Left renal cortex interstitium (tissue), 4 donors: ENCODE measurements around the gene CBFB. TPM values are rescaled to one million over a fixed set of nuclear protein-coding genes. Genes with fewer than 3 reads are reported as not detected.

Source experiments
- DNase-seq, 4 donors: peaks; one replicate each; pipeline ENCODE4 v3.0.0-alpha.2; 2013; ENCODE audit warnings: low read depth in 4 of 4, low spot score in 2 of 4, missing footprints in 1 of 4
- polyA plus RNA-seq, 4 donors: library from polyadenylated mRNA; unstranded; fragments of 120-200 nt; gene quantifications; one replicate each; pipeline ENCODE4 v1.2.1, GENCODE V29; 2013; ENCODE audit not compliant: insufficient read length in 4 of 4

CBFB gene
- polyA plus RNA-seq, 4 donors: 62.3 to 77.1 (median 65.0) TPM

GRCh38 chr16:67089101-67089500 is 60.2 kb downstream of the CBFB start:
- DNase-seq: no peak

- DNase-seq: no peak
Measured at GRCh38 chr16:67091906-67092566, 63.1 kb downstream of the CBFB start.

GRCh38 chr16:67093098-67093726 is 64.3 kb downstream of the CBFB start:
- no peak for DNase-seq

GRCh38 chr16:67098599-67098998 is 69.7 kb downstream of the CBFB start:
- no peak for DNase-seq

GRCh38 chr16:67100569-67101310 is 71.8 kb downstream of the CBFB start:
- DNase-seq: no peak

GRCh38 chr16:67101311-67102082 is 72.5 kb downstream of the CBFB start:
- DNase-seq: no peak

- no peak for DNase-seq
Measured at GRCh38 chr16:67104061-67104460, 75.1 kb downstream of the CBFB start.

- no peak for DNase-seq
Measured at GRCh38 chr16:67104845-67105244, 75.9 kb downstream of the CBFB start.

- DNase-seq: no peak
Measured at GRCh38 chr16:67105246-67105645, 76.3 kb downstream of the CBFB start.

- no peak for DNase-seq
Measured at GRCh38 chr16:67105881-67106280, 76.9 kb downstream of the CBFB start.

- DNase-seq: no peak
Measured at GRCh38 chr16:67108489-67108888, 79.5 kb downstream of the CBFB start.

GRCh38 chr16:67108931-67109406 is 80.0 kb downstream of the CBFB start:
- no peak for DNase-seq

- DNase-seq: peak; percentile 81 to 88 (median 84)
Measured at GRCh38 chr16:67109407-67110135, 80.6 kb downstream of the CBFB start, which contains the start of gene PHAF1. PHAF1 (plus strand) TSS chr16:67109941; CDS start chr16:67110176, 235 bp downstream.

GRCh38 chr16:67111951-67112444 is 83.0 kb downstream of the CBFB start:
- no peak for DNase-seq

GRCh38 chr16:67112591-67113399 is 83.8 kb downstream of the CBFB start:
- no peak for DNase-seq

GRCh38 chr16:67114793-67115192 is 85.8 kb downstream of the CBFB start:
- no peak for DNase-seq

GRCh38 chr16:67115639-67116038 is 86.7 kb downstream of the CBFB start:
- no peak for DNase-seq

GRCh38 chr16:67116388-67117311 is 87.7 kb downstream of the CBFB start:
- no peak for DNase-seq
